WTC11 (cell line): ENCODE measurements around the gene GINM1.

Experiments
- ATF3 ChIP-seq: sonication (generic); formaldehyde crosslinking; conservative IDR thresholded peaks from 2 replicates; pipeline ENCODE4 v1.8.1; 2022; ENCODE audit warnings: mild to moderate bottlenecking, missing genetic modification reagents
- FOXP1 ChIP-seq: sonication (generic); formaldehyde crosslinking; IDR thresholded peaks from 2 replicates; pipeline ENCODE4 v1.8.0; 2022; ENCODE audit warnings: missing genetic modification reagents, mild to moderate bottlenecking, moderate library complexity, borderline replicate concordance
- FOXP4 ChIP-seq: sonication (generic); formaldehyde crosslinking; IDR thresholded peaks from 2 replicates; pipeline ENCODE4 v1.8.0; 2022; ENCODE audit warnings: mild to moderate bottlenecking, missing genetic modification reagents
- MAX ChIP-seq: sonication (generic); formaldehyde crosslinking; IDR thresholded peaks from 2 replicates; pipeline ENCODE4 v1.8.0; 2022; ENCODE audit warnings: mild to moderate bottlenecking, missing genetic modification reagents
- NR2C2 ChIP-seq: sonication (generic); formaldehyde crosslinking; IDR thresholded peaks from 2 replicates; pipeline ENCODE4 v1.8.0; 2022; ENCODE audit warnings: mild to moderate bottlenecking, missing genetic modification reagents
- NR3C1 ChIP-seq: sonication (generic); formaldehyde crosslinking; conservative IDR thresholded peaks from 2 replicates; pipeline ENCODE4 v1.8.1; 2023; ENCODE audit warnings: low read depth, mild to moderate bottlenecking, missing genetic modification reagents
- ZNF219 ChIP-seq: sonication (generic); formaldehyde crosslinking; IDR thresholded peaks from 2 replicates; pipeline ENCODE4 v1.8.0; 2023; ENCODE audit warnings: missing genetic modification reagents, mild to moderate bottlenecking, borderline replicate concordance
- TF ChIP-seq, protein P1 (sequence below): sonication (generic); formaldehyde crosslinking; IDR thresholded peaks from 2 replicates; pipeline ENCODE4 v1.8.0; 2022; ENCODE audit warnings: mild to moderate bottlenecking, missing genetic modification reagents
- TF ChIP-seq, protein P2 (sequence below): fragments of 200-600 bp; IDR thresholded peaks from 2 replicates; pipeline ENCODE4 v1.8.0; 2022; ENCODE audit warnings: antibody characterized with exemption
- TF ChIP-seq, protein P3 (sequence below): sonication (generic); formaldehyde crosslinking; IDR thresholded peaks from 2 replicates; pipeline ENCODE4 v1.8.1; 2023; ENCODE audit warnings: mild to moderate bottlenecking, missing genetic modification reagents, moderate library complexity
- TF ChIP-seq, protein P4 (sequence below): sonication (generic); formaldehyde crosslinking; IDR thresholded peaks from 2 replicates; pipeline ENCODE4 v1.8.0; 2023; ENCODE audit warnings: missing genetic modification reagents, mild to moderate bottlenecking, borderline replicate concordance

DNA sequence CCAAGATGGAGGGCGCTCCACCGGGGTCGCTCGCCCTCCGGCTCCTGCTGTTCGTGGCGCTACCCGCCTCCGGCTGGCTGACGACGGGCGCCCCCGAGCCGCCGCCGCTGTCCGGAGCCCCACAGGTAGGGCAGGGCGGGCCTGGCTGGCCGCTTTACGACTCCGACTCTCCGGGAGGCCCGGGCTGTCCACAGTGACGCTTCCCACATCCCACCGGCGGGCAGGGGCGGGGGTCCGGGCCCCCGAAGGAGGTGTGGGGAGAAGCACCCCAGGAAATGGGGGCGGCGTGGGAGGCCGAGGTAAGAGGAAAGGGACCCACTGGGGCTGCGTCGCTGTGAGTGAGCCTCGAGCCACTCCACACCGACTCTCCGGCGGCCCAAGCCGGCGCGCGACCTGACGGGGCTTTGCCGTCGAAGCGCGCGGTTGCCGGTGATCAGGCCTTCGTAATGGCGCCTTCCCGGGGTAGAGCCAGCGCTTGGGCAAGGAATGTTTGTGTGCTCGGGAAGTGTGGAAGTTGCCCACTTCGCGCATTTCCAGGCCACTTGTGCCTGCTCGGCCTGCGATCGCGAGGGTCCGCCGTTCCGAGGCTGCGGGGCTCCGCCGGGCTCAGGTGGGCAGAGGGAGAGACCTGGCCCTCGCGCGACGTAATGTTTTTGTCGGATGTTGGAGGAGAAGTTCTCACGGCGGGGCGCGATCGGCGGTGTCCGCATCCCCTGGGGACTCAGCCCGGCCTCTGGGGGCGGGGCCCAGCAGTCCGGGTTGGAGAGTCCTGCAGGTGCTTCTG lies 427 bp downstream of the GINM1 start:
- TF ChIP-seq, protein P1, sequence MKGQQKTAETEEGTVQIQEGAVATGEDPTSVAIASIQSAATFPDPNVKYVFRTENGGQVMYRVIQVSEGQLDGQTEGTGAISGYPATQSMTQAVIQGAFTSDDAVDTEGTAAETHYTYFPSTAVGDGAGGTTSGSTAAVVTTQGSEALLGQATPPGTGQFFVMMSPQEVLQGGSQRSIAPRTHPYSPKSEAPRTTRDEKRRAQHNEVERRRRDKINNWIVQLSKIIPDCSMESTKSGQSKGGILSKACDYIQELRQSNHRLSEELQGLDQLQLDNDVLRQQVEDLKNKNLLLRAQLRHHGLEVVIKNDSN = no peak
- TF ChIP-seq FOXP1 (CRISPR knock-in tag) (peak; percentile 75; the same call in 1 of the 2 replicates), NR2C2 (CRISPR knock-in tag) (no peak), FOXP4 (CRISPR knock-in tag) (peak; percentile 25; the same call in 1 of the 2 replicates), ATF3 (CRISPR knock-in tag) (no peak), ZNF219 (CRISPR knock-in tag) (no peak), NR3C1 (no peak), MAX (peak; percentile 79)
- TF ChIP-seq, protein P2, sequence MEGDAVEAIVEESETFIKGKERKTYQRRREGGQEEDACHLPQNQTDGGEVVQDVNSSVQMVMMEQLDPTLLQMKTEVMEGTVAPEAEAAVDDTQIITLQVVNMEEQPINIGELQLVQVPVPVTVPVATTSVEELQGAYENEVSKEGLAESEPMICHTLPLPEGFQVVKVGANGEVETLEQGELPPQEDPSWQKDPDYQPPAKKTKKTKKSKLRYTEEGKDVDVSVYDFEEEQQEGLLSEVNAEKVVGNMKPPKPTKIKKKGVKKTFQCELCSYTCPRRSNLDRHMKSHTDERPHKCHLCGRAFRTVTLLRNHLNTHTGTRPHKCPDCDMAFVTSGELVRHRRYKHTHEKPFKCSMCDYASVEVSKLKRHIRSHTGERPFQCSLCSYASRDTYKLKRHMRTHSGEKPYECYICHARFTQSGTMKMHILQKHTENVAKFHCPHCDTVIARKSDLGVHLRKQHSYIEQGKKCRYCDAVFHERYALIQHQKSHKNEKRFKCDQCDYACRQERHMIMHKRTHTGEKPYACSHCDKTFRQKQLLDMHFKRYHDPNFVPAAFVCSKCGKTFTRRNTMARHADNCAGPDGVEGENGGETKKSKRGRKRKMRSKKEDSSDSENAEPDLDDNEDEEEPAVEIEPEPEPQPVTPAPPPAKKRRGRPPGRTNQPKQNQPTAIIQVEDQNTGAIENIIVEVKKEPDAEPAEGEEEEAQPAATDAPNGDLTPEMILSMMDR = no peak
- TF ChIP-seq, protein P3, sequence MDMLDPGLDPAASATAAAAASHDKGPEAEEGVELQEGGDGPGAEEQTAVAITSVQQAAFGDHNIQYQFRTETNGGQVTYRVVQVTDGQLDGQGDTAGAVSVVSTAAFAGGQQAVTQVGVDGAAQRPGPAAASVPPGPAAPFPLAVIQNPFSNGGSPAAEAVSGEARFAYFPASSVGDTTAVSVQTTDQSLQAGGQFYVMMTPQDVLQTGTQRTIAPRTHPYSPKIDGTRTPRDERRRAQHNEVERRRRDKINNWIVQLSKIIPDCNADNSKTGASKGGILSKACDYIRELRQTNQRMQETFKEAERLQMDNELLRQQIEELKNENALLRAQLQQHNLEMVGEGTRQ (CRISPR knock-in tag) = no peak
- TF ChIP-seq, protein P4, sequence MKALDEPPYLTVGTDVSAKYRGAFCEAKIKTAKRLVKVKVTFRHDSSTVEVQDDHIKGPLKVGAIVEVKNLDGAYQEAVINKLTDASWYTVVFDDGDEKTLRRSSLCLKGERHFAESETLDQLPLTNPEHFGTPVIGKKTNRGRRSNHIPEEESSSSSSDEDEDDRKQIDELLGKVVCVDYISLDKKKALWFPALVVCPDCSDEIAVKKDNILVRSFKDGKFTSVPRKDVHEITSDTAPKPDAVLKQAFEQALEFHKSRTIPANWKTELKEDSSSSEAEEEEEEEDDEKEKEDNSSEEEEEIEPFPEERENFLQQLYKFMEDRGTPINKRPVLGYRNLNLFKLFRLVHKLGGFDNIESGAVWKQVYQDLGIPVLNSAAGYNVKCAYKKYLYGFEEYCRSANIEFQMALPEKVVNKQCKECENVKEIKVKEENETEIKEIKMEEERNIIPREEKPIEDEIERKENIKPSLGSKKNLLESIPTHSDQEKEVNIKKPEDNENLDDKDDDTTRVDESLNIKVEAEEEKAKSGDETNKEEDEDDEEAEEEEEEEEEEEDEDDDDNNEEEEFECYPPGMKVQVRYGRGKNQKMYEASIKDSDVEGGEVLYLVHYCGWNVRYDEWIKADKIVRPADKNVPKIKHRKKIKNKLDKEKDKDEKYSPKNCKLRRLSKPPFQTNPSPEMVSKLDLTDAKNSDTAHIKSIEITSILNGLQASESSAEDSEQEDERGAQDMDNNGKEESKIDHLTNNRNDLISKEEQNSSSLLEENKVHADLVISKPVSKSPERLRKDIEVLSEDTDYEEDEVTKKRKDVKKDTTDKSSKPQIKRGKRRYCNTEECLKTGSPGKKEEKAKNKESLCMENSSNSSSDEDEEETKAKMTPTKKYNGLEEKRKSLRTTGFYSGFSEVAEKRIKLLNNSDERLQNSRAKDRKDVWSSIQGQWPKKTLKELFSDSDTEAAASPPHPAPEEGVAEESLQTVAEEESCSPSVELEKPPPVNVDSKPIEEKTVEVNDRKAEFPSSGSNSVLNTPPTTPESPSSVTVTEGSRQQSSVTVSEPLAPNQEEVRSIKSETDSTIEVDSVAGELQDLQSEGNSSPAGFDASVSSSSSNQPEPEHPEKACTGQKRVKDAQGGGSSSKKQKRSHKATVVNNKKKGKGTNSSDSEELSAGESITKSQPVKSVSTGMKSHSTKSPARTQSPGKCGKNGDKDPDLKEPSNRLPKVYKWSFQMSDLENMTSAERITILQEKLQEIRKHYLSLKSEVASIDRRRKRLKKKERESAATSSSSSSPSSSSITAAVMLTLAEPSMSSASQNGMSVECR (CRISPR knock-in tag) = peak; percentile 78
